Kidney glomerular epithelial cell (primary cell): ENCODE results near the gene TFF3.

Source experiments
- DNase-seq: peaks from one replicate; lab custom pipeline; 2025; lab: John Stamatoyannopoulos, UW

Gene TFF3

DNA sequence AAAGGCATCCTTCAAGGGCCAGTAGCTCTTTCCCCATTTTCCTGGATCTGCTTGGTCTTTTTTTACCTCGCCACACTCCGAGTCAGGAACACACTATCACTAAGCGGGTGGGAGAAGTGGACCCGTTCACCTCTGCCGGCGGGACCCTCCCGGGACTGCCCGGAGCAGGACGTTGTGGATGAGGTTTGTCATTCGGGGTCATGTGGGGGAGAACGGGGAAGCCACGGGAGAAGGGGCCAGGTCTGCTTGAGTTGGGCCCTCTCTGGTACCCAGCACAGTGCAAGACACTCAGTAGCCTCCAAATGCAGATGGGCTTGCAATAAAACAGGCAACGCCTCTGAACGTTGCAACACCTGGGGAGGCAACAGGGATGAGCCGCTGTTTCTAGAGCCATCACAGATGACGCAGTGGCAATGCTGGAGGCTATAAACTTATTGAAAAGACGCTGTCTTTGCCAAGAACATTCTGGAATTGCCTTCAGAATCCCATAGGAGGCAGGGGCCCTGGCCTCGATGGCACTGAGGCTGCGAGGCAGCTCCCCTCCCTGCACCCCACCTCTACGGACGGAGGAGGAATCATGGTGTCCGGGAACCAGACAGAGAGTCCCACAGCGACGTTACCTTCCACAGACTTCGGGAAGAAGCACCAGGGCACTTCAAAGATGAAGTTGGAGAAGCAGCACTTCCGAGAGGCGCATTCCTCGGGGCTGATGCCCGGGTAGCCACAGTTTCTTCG, 31.8 kb upstream of the TFF3 start:
- no peak for DNase-seq

DNA sequence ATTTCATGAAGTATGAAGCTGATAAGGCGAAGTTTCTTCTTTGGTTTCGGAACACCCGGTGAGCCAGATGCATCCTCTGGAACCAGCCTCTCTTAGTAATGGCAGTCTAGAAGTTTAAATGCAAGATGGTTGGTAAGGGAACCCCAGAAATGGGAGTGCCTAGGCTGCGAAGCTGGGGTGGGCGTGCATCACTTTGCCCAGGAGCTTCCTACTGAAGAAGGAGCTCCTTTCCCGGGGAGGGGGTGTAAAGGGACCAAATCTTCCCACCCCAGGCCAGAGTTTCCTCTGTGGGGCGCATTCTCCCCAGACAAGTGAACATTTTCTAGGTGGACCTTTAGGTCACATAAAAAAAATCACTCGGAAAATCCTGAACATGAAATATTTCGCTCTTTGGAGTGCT, 31.2 kb upstream of the TFF3 start:
- no peak for DNase-seq

DNA sequence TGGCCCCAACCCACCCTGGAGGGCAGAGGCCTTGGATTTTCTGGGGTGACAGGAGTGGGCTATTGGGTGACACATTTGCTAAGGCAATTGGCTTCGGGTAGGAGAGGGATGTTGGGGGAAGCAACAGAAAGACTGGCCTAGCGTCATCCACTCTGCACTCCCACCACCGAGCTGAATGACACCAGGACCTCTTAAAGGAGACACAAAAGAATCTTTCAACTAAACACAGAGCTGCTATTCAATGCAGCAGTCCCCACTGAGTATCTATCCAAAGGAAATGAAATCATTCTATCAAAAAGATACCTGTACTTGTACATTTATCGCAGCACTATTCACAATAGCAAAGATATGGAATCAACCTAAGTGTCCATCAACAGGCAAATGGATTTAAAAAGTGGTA, 29.4 kb upstream of the TFF3 start:
- DNase-seq, result no peak

GRCh38 chr21:42343963-42344510, 28.8 kb upstream of the TFF3 start:
- no peak for DNase-seq

- DNase-seq, result no peak
These were observed 28.3 kb upstream of the TFF3 start for GRCh38 chr21:42343556-42343955.

- no peak for DNase-seq
These were observed 27.9 kb upstream of the TFF3 start for GRCh38 chr21:42343101-42343500.

DNA sequence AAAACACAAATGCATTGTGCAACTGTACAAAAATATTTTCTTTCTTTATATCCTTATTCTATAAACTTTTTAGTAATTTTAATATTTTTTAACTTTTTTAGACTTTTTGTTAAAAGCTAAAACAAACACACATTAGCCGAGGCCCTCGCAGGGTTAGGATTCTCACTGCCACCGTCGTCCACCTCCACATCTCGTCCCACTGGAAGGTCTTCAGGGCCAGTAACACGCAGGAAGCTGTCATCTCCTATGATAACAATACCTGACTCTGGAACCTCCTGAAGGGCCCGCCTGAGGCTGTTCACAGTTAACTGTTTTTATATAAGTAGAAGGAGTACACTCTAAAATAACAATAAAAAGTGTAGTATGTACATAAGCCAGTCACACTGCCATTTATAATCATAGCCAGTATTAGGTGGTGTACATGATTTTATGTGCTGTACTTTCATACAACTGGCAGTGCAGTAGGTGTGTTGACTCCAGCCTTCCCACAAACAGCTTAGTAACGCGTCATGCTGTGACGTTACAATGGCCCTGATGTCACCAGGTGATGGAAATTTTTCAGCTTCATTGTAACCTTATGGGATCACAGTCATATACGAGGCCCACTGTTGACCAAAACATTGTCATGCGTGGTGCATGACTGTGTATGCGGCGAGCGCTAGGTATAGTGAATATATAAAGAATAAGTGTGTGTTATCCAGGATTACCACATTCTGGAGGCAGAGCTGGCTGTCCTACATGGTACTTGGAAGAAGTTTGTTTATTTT, 26.8 kb upstream of the TFF3 start:
- no peak for DNase-seq

DNA sequence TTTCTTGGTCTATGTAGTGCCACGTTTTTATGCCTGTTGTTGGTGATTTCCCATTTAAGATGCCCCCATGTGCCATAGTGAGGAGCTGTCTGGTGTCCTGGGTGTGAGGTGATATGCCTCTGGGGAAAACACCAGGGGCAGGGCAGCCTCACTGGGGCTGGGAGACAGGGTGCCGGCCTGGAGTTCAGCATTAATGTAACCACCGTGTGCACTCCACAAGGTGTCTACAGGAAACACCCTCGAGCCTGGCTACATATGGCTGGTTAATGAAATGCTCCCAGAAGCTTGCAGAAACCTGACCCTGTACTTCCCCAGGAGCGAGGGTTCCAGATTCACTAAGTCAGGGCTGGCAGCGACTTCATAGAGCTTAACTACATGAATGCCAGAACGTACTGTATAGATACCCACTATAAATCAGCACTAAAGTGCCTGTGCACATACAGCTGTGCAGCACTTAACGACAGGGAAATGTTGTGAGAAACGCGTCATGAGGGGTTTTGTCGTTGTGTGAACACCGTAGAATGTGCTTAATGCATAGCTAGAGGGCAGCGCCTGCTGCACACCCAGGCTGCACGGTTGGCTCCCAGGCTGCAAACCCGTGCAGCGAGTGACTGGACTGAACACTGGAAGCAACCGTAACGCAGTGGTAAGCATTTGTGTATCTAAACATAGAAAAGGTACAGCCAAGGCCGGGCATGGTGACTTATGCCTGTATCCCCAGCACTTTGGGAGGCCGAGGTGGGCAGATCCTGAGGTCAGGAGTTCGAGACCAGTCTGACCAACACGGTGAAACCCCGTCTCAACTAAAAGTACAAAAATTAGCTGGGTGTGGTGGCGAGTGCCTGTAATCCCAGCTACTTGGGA, 25.2 kb upstream of the TFF3 start:
- DNase-seq, result no peak

DNA sequence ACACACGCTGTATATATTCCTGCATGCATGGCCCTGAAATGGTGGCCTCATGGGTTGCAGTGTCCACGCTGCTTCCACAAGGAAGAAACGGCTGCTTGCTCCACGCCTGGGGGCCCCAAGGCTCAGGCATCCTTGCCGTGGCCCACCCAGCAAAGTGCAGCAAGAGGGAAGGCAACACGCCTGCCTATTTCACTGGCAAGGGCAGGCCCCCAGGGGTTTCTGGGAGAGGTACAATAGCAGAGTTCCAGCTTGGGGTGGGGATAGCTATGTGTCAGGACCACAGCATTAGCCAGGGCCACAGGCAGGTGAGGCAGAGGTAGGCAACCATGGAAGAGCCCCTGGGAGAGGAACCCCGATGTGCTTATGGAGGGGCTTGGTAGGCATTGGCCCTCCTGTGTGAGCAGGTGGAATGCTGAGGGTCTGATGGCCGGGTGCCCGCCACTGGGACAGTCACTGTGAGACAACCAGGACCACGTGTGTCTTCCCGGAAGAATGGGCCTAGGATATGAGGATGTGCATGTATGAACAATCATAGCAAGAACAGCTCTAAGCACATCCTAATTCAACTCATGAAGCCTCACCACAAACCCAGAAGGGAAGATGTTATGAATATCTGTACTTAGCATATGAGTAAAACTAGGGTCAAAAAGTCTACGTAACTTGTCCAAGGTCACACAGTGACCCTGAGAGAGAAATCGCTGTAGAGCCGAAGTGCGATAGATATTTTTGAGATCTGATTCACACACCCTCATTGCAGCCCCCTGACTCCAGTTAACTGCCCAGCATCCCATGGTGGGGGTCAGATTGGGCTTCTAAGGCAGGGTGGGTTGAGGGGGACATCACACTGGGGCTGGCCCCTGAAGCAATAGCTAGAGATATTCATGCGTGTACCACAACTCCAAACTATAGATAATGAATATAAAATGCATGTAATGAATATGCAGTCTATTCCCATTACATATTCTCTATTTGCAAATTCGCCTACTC, 23.8 kb upstream of the TFF3 start:
- DNase-seq, result no peak

- DNase-seq, result peak; percentile 88
These were observed 22.9 kb upstream of the TFF3 start for GRCh38 chr21:42337830-42338728.

GRCh38 chr21:42337276-42337675, 22.1 kb upstream of the TFF3 start:
- no peak for DNase-seq

- DNase-seq, result no peak
These were observed 20.8 kb upstream of the TFF3 start for GRCh38 chr21:42336054-42336453.

- DNase-seq, result no peak
These were observed 17.5 kb upstream of the TFF3 start for GRCh38 chr21:42332557-42333317.

DNA sequence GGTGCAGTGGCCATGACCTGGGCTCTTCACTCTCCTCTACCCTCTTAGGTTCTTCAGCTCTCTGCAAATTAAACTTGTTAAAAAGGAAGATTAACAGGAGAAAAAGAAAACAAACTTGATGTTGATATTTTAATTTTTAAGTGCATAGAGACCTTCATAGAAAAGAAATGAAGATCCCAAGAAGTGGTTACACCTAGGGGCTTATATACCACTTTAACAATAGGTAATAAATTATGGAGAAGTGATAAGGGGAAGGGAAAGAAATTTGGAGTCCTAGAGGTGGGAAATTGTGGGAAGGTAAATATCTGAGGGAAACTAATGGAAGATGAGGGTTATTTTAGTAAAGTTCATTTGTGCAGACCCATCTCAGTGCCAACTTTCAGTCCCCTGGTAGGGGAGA, 16.5 kb upstream of the TFF3 start:
- no peak for DNase-seq

GRCh38 chr21:42330380-42331371, 15.5 kb upstream of the TFF3 start:
- no peak for DNase-seq

GRCh38 chr21:42324896-42325295, 9.7 kb upstream of the TFF3 start:
- no peak for DNase-seq

DNA sequence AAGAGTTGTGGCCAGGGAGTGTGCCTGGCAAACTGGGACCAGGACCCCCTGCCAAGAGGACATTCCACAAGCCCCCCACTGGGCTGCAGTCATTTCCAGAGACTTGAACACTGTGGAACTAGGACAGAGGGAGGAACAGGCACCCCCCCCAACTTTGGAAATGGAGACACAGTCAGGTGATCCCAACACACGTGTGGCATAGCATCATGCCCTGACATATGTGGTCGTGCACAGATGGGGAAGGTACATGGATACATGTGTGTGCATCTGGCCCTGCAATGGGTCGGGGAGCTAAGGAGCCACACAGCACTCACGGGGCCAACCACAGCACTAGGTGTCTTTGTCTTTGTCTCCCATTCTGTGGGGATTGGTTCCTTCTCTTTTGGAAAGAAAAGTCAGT, 6.6 kb upstream of the TFF3 start:
- no peak for DNase-seq

DNA sequence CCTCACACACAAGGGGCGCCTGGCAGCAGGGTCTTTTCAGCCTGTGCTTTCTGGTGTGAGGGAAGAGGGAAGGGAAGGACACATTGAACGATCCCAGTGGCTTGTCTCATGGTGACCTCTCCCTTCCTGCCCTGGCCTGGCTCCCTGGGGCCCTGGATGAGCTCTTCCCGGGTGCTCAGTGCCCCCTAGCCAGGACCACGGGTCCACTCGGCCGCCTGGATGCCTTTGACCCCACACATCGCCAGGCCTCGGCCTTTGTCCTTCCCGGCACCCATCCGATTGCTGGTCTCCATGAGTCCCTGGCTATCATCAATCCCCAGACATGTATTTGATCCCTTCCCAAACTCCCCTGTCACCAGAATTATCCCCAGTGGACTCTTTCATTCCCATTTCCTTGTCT, 6.0 kb upstream of the TFF3 start:
- no peak for DNase-seq
